B cell (primary cell): ENCODE data around the gene NCAM1.

Source experiments
- CTCF ChIP-seq: fragments of 200-600 bp; IDR thresholded peaks from one replicate; pipeline ENCODE4 v1.8.0; 2022; ENCODE audit warnings: antibody characterized with exemption, mild to moderate bottlenecking
- EZH2 ChIP-seq: IDR thresholded peaks from 2 replicates; pipeline ENCODE4 v1.6.1; 2012; ENCODE audit warnings: borderline replicate concordance, low read depth, mild to moderate bottlenecking, moderate library complexity, low read length; ENCODE audit not compliant: insufficient read depth, poor library complexity, severe bottlenecking

GRCh38 chr11:113106507-113106906 lies 145.3 kb downstream of the NCAM1 start:
- no peak for TF ChIP-seq CTCF
- TF ChIP-seq EZH2: no peak
